Loucy (cell line): Measurements from ENCODE around the gene CACYBP.

ENCODE experiments used
- CTCF ChIP-seq: fragments of 200-600 bp; sonication (generic); conservative IDR thresholded peaks from 2 replicates; pipeline ENCODE4 v1.5.1; 2014; ENCODE audit warnings: mild to moderate bottlenecking, antibody characterized with exemption, low read length
- EZH2phosphoT487 ChIP-seq: fragments of 200-600 bp; IDR thresholded peaks from 2 replicates; pipeline ENCODE4 v1.6.1; 2018; ENCODE audit warnings: antibody characterized with exemption, mild to moderate bottlenecking, moderate library complexity, borderline replicate concordance

- TF ChIP-seq EZH2phosphoT487 = no peak
- no peak for TF ChIP-seq CTCF
Measured at GRCh38 chr1:174988986-174989385, 10.8 kb upstream of the CACYBP start.
